ELR (cell line): ENCODE measurements around the gene HNRNPA1L2.
"Not testable (repeated sequence)": the region's sequence is repeated elsewhere in the genome, so short reads cannot be mapped to it uniquely, and the experiment has no call there.

Experiments used
- DNase-seq: peaks from one replicate; pipeline ENCODE4 v3.0.0-alpha.2; 2015; ENCODE audit warnings: low read depth

Gene HNRNPA1L2

GRCh38 chr13:52642131-52642530, at the start of gene HNRNPA1L2:
HNRNPA1L2 (plus strand) TSS chr13:52642431; CDS start chr13:52642493, 62 bp downstream.
- DNase-seq, result no peak

DNA sequence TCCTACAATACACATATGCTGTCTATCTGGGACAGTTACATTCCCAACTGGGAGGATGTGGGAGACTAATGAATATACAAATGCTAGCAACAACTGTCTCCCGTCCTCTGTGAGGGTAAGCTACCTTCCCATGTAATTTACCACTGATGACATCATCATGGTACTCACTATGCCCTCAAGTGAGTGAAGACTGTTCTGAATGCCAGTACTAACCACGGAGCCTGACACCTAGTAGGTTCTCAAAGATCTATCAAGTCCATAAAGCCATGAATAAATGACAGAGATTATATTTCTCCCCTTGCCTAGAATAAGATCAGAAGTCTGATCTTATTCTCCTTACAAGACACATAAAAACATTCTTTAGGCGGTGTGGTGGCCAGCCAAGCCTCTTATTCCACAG, 49.1 kb upstream of the HNRNPA1L2 start:
- not testable (repeated sequence) for DNase-seq

GRCh38 chr13:52593812-52594211, 48.4 kb upstream of the HNRNPA1L2 start:
- not testable (repeated sequence) for DNase-seq

- DNase-seq, result not testable (repeated sequence)
Measured at GRCh38 chr13:52594295-52594694, 47.9 kb upstream of the HNRNPA1L2 start.

DNA sequence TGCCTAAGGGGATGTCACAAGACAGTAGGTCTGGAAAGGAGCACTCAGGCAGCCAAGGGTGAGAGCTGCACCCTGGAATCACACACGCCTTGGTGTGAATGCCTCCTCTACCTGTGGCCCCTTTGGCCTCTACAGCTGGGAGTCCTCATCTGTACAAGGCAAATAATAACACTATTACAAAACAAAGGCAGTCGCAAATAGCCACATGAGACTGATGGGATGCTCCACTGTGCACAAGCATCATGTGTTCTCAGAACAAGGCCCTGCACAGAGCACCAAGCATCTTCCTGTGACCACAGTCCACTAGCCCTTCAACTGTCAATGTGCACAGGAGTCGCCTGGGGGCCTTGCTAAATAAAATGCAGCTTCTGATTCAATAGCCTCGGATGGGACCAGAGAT, 44.6 kb upstream of the HNRNPA1L2 start:
- no peak for DNase-seq

DNA sequence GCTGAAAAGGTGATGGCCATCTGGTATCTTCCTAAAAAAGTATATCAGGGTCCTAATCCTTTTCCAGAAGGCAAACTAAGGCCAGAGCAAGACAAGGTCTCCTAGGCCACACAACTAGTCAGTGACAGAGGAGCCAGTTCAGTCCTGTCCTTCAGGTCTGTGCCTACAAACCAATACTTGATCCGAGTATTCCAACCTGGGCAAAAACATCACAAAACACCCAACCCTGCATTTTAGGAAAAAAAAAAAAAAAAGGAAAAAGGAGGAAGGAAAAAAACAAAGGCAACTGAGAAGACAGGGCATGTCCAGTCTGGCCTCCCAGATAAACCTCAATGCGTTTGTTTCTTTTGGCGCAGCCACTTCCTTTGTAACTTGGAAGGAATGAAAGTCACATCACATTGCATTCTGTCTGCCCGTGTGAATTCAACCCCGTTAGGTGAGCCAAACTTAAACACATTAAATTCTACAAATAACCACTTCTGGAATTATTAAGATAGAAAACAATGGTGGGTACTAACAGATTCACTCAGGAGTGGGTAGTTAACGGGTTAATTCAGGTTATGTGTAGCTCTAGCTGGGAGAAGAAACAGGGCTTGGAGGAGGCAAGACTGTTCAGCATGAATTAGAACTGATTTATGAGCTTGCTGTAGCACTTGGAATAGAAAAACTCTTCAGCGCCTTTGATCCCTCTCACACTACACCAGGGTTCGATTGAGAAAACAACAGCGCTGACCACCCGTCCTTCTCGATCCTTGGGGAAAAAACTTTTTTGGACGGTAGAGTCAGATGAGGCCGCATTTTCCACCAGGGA, 43.0 kb upstream of the HNRNPA1L2 start:
- DNase-seq, result peak; percentile 42

DNA sequence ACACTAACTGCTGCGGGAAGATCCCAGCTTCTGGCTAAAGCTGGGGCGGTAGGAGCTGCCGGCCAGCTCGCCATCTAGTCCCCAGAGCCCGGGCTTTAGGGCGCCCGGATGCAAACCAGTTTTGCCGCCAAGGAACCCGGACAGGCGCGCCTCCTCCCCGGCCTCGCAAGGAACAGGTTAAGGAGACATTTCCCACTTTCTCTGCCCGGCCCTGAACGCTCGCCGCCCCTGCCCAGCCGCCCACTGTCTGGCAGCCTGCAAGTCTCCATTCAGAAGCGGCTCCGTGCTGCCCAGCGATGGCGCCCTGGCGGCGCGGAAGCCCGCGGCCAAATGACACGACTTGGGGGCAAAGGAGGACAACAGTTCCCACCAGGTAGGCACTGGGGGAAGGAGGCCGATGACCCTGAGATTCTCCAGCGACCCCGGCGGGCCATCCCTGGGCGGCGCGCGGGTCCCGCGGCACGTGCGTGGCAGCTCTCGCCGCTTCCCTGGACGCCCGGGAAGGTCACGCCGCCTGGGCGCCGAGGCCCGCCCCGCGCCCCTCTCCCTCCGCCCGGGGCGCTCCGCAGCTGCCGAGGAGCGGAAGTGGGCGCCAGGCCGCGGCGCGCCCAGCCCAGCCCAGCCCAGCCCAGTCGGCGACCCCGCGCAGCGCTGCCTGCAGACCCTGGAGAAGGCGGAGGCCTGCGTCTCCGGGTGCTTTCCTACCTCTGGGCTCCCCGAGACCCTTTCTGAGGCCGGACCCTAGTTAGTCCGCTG, 42.2 kb upstream of the HNRNPA1L2 start:
- DNase-seq, result peak; percentile 59

- no peak for DNase-seq
Measured at GRCh38 chr13:52600666-52601065, 41.6 kb upstream of the HNRNPA1L2 start.

GRCh38 chr13:52603316-52603715, 38.9 kb upstream of the HNRNPA1L2 start:
- not testable (repeated sequence) for DNase-seq

DNA sequence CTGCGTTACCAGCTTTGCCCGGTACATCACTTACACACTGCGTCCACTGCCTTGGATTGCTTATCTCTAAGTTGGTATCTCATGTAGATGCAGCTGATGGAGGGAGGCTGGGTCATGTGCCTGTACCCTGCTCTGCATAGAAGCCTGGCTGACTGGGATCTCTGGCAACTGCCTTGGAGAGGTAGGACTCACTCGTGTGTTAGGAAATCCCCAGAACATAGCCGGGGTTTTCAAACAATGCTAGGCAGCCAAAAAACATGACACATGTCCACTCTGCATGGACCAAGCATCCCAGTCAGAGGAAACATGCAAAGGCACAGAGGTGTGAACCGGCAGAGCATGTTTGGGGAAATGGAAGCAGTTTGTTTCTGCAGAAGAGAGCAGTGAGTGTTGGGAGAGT, 36.1 kb upstream of the HNRNPA1L2 start:
- not testable (repeated sequence) for DNase-seq

DNA sequence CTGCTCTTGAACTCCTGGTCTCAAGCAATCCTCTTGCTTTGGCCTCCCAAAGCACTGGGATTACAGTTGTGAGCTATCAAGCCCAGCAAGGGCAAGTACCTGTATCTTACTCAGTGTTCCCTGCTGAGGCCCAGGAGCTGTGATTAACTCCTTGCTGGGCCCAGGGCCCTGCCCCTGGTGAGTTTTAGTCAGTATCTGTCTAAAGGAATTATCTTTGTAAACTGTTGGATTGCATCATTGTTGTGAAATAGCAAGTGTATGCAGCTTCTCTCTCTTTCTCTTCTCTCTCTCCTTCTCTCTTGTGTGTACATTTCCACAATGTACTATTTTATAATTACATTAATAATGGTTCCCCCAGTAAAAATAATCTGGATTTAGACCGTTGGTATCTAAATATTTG, 35.4 kb upstream of the HNRNPA1L2 start:
- DNase-seq, result not testable (repeated sequence)

DNA sequence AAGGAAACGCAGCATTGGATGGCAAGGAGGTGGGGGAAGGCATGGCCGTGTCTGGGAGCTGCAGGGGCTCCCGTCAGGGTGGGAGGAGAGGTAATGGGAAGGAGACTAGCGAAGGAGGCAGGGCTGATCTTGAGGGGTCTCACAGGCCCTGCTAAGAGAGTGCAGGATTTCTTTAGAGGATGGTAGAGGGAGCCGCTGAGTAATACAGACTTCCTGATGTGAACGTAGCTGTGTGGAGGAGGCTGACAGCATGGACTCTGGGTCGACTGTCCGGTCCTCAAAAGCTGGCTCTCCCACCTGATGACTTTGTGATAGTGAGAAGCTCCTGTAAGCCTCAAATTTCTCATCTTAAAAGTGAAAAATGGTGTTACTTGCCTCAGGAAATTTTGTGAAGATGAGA, 34.0 kb upstream of the HNRNPA1L2 start:
- not testable (repeated sequence) for DNase-seq

DNA sequence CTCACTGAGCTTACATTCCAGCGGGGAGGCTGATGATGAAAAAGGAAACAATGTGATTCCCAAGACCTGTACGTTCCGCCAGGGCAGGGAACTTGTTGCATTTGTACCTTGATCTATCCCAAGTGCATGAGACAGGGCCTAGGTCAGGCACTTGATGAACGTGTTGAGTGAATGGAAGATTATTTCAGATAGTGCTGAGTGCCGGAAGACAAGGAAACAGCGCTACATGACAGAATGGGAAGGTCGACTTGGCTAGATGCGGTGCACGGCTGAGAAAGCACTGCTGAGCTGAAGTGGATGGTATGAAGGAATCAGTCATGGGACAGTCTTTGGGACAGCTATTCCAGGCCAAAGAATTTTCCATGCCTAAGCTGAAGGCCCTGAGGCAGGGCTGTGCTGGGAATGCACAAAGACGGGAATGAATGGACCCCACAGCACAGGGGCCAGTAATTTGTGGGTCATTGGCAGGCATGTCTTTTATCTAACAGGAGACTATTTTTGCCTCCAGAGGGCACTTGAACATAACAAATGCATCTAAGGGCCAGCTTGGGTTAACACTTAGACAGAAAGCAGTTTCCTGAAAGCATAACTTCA, 33.1 kb upstream of the HNRNPA1L2 start:
- peak; percentile 56 for DNase-seq

GRCh38 chr13:52610158-52610557, 32.1 kb upstream of the HNRNPA1L2 start:
- DNase-seq, result not testable (repeated sequence)

DNA sequence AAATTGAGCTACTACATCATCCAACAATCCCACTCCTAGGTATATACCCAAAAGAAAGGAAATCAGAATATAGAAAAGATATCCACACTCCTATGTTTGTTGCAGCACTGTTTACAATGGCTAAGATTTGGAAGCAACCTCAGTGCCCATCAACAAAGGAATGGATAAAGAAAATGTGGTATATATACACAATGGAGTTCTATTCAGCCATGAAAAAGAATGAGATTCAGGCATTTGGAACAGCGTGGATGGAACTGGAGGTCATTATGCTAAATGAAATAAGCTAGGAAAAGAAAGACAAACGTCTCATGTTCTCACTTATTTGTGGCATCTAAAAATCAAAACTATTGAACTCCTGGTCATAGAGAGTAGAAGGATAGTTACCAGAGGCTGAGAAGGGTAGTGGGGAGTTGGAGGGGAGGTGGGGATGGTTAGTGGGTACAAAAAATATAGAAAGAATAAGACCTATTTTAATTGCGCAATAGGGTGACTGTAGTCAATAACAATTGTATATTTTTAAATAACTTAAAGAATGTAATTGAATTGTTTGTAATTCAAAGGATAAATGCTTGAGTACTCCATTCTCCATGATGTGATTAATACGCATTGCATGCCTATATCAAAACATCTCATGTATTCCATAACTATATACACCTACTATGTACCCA, 27.0 kb upstream of the HNRNPA1L2 start:
- DNase-seq, result no peak

DNA sequence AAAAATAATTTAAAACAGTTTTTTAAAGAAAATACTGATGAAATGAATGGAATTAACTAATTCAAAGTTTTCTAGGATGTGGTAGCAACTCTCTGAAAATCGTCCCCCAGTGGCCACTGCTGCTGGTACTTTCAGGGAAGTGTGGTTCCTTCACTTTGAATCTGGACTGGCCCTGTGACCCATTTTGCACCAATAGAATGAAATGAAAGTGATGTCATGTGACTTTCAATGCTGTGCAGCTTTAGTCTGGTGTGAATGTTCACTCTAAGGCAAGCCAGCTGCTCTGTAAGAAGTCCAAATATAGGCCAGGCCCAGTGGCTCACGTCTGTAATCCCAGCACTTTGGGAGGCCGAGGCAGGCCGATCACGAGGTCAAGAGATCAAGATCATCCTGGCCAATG, 26.4 kb upstream of the HNRNPA1L2 start:
- DNase-seq, result peak; percentile 17

GRCh38 chr13:52617070-52618060, 24.9 kb upstream of the HNRNPA1L2 start:
- peak; percentile 93 for DNase-seq

DNA sequence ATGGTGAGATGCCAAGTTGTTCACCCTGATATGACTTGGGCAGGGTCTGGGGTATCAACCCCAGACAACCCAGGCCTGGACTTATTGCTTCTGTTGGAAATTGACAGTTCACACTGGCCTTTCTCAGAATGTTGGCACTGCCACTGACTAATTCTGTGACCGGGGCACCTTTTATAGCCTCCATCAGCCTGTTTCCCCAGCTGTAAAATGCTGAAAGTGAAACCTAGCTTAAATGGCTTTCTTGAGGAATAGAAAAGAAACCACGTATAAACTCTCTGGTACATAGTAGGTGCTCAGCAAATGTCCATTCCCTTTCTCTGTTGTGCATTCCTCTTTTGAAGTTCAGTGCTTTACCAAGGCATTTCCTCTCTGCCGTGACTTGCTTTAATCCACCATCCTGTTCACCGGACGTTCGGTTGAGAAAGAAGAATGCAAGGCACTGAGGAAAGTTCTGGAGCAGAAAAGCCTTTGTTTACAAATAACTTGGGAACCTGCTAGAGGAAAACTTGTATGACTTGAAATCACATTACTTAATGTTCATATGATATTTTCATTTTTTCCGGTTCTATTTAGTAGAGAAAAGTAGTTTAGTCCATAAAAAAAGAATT, 11.0 kb upstream of the HNRNPA1L2 start:
- not testable (repeated sequence) for DNase-seq

- DNase-seq, result no peak
Measured at GRCh38 chr13:52638666-52639328, 3.4 kb upstream of the HNRNPA1L2 start.

DNA sequence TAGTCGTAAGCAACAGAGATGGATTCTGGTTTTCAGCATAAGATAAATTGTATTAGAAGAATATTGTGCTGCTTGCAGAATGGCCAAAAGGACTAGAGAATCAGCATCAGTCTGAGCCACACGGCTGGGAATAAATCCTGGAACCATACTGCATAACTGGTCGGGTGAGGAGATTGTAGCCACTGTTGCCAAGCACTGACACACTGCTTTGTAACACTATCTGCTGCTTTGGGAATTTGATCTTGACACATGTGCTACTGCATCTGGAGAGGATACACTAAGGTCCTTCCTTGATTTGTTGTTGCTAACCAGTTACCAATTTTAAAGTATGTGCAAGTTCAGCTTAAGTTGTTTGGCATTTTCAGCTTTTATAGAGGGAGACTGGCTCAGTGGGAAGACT, 1.9 kb downstream of the HNRNPA1L2 start:
- DNase-seq, result no peak
